ENCODE results near the gene PHACTR2. TPM values are rescaled to one million over a fixed set of nuclear protein-coding genes. Genes with fewer than 3 reads are reported as not detected.

The PHACTR2 gene
- total and polyA plus RNA-seq, 2 of the 13 experiments (the other 11 are each of a cell fraction or from before 2014, with no cell fraction given) = 11.3 to 28.2 TPM

- TF ChIP-seq HOXA7 (CRISPR knock-in tag; IDR thresholded peaks at IDR 0.05) (no peak), ZNF607 (CRISPR knock-in tag; IDR thresholded peaks at IDR 0.05; ENCODE audit: borderline replicate concordance) (no peak), MTF1 (CRISPR knock-in tag; IDR thresholded peaks at IDR 0.05) (no peak), ELF4 (CRISPR knock-in tag; IDR thresholded peaks at IDR 0.05; ENCODE audit: borderline replicate concordance) (no peak), IKZF1 (IDR thresholded peaks at IDR 0.05) (no peak), IKZF4 (CRISPR knock-in tag; IDR thresholded peaks at IDR 0.05; ENCODE audit: borderline replicate concordance, low read depth, not compliant biosample characterization) (no peak), SSRP1 (CRISPR knock-in tag; IDR thresholded peaks at IDR 0.05) (0 out of 2 replicates have a peak, but pooled peaks have one; percentile 67), PRPF4 (IDR thresholded peaks at IDR 0.05; ENCODE audit: low read depth, low read length, poor library complexity, severe bottlenecking) (no peak), ZBTB44 (CRISPR knock-in tag; IDR thresholded peaks at IDR 0.05) (0 out of 2 replicates have a peak, but pooled peaks have one; percentile 19), ZNF646 (CRISPR knock-in tag; IDR thresholded peaks at IDR 0.05) (peak; percentile 31; the same call in 1 of the 2 replicates), SKI (IDR thresholded peaks at IDR 0.05; ENCODE audit: partially characterized antibody) (no peak), SIX4 (CRISPR knock-in tag; IDR thresholded peaks at IDR 0.05) (peak; percentile 55; the same call in 1 of the 2 replicates), BRF2 (CRISPR knock-in tag; IDR thresholded peaks at IDR 0.05) (0 out of 2 replicates have a peak, but pooled peaks have one; percentile 38), HOXD1 (CRISPR knock-in tag; IDR thresholded peaks at IDR 0.05) (0 out of 2 replicates have a peak, but pooled peaks have one; percentile 1), PPARG (CRISPR knock-in tag; conservative IDR thresholded peaks at IDR 0.05) (peak; percentile 40; the same call in 1 of the 2 replicates), ZNF772 (CRISPR knock-in tag; IDR thresholded peaks at IDR 0.05) (peak; percentile 38; the same call in 1 of the 2 replicates), MLX (CRISPR knock-in tag; IDR thresholded peaks at IDR 0.05) (no peak), JUN (CRISPR knock-in tag; IDR thresholded peaks at IDR 0.05) (no peak), ZBTB46 (CRISPR knock-in tag; IDR thresholded peaks at IDR 0.05; ENCODE audit: borderline replicate concordance) (no peak)
These were observed 69.6 kb downstream of the PHACTR2 start (continued) for GRCh38 chr6:143747347-143747842.

All from HepG2 (cell line).